Calu3 (cell line): ENCODE measurements around the gene SNRNP25. TPM values are rescaled to one million over a fixed set of nuclear protein-coding genes. Genes with fewer than 3 reads are reported as not detected.

Experiments used
- BruUV-seq: library from RNA; stranded (reverse); fragments of 400-500 nt; replicated peaks from 2 replicates; lab custom pipeline; 2021; lab: Mats Ljungman, UMichigan
- CTCF ChIA-PET: fragments of 300-600 bp; sonication (Branson Sonifier 250); formaldehyde crosslinking; loops from one replicate; lab custom pipeline; 2022; ENCODE audit warnings: antibody characterized with exemption; lab: Charles Lee
- DNase-seq: peaks from one replicate; pipeline ENCODE4 v3.0.0; 2022
- H3K27ac Mint-ChIP-seq: one replicate; pipeline ENCODE4 v1.8.0; 2022; ENCODE audit warnings: mixed read lengths; ENCODE audit not compliant: unreplicated experiment
- H3K27me3 Mint-ChIP-seq: one replicate; pipeline ENCODE4 v1.8.0; 2022; ENCODE audit warnings: mixed read lengths; ENCODE audit not compliant: unreplicated experiment
- H3K36me3 Mint-ChIP-seq: one replicate; pipeline ENCODE4 v1.8.0; 2022; ENCODE audit warnings: mild to moderate bottlenecking, moderate library complexity, mixed read lengths; ENCODE audit not compliant: insufficient read depth, unreplicated experiment
- H3K4me1 Mint-ChIP-seq: one replicate; pipeline ENCODE4 v1.8.0; 2022; ENCODE audit warnings: mild to moderate bottlenecking, low read depth, mixed read lengths; ENCODE audit not compliant: unreplicated experiment
- H3K4me3 Mint-ChIP-seq: one replicate; pipeline ENCODE4 v1.8.0; 2022; ENCODE audit warnings: mild to moderate bottlenecking, low read depth, moderate library complexity, mixed read lengths; ENCODE audit not compliant: unreplicated experiment
- H3K9me3 Mint-ChIP-seq: one replicate; pipeline ENCODE4 v1.8.0; 2022; ENCODE audit warnings: low read depth, mixed read lengths; ENCODE audit not compliant: unreplicated experiment
- CTCF ChIP-seq: fragments of 200-600 bp; IDR thresholded peaks from one replicate; pipeline ENCODE4 v1.8.0; 2022; ENCODE audit warnings: antibody characterized with exemption; ENCODE audit not compliant: unreplicated experiment
- intact Hi-C: fragments of 100-400 bp; cut with micrococcal nuclease; formaldehyde crosslinking; loops from one replicate; pipeline ENCODE4 v1.10.0; 2022; ENCODE audit not compliant: unreplicated experiment
- total RNA-seq: library from RNA; stranded (reverse); gene quantifications from 2 replicates; pipeline ENCODE4 v1.2.3, GENCODE V29; 2022

SNRNP25 gene
- total RNA-seq, 1 experiment from 2014 or later: 38.7 TPM

- H3K36me3 Mint-ChIP-seq: peaks cover 45% of the 10 kb centered on the region
- BruUV-seq: no TSS peak
- H3K4me1 Mint-ChIP-seq: peaks cover 32% of the 10 kb centered on the region
- no peak for DNase-seq
- CTCF ChIA-PET: interaction anchor here (0.8 to 2.2 kb wide), 6 partner anchors 9 to 282 kb away, joined by 3 to 13 read pairs (median 4); no protein-coding TSS in a partner anchor
- H3K27me3 Mint-ChIP-seq: no peaks in the 10 kb centered on the region
- peak overlapping the region; percentile 83 for H3K4me3 Mint-ChIP-seq
- TF ChIP-seq CTCF: no peak
- H3K27ac Mint-ChIP-seq: peak overlapping the region; percentile 92
- no peaks in the 10 kb centered on the region for H3K9me3 Mint-ChIP-seq
- intact Hi-C loops: no loop called here
These were observed 17.5 kb downstream of the SNRNP25 start for GRCh38 chr16:71210-71539.

- no peak for TF ChIP-seq CTCF
- peak overlapping the region; percentile 83 for H3K4me3 Mint-ChIP-seq
- intact Hi-C loops: no loop called here
- H3K9me3 Mint-ChIP-seq: no peaks in the 10 kb centered on the region
- peaks cover 51% of the 10 kb centered on the region for H3K36me3 Mint-ChIP-seq
- H3K27ac Mint-ChIP-seq: peak overlapping the region; percentile 92
- H3K4me1 Mint-ChIP-seq: peaks cover 36% of the 10 kb centered on the region
- TSS peak; percentile 48 for BruUV-seq
- CTCF ChIA-PET: interaction anchor here (1.2 to 2.2 kb wide), 5 partner anchors 10 to 281 kb away, joined by 4 to 13 read pairs (median 4); no protein-coding TSS in a partner anchor
- peak; percentile 86 for DNase-seq
- no peaks in the 10 kb centered on the region for H3K27me3 Mint-ChIP-seq
These were observed 18.1 kb downstream of the SNRNP25 start for GRCh38 chr16:71540-72401.

- CTCF ChIA-PET: interaction anchor here (1.5 to 2.2 kb wide), 3 partner anchors 11 to 24 kb away, joined by 4 to 13 read pairs (median 9); no protein-coding TSS in a partner anchor
- intact Hi-C loops: no loop called here
These were observed 19.2 kb downstream of the SNRNP25 start, which contains the start of gene RHBDF1 for GRCh38 chr16:72561-73548. Gene RHBDF1, minus strand, starts transcription at chr16:72631. Its CDS starts 7,616 bp downstream, at chr16:65015.

More at GRCh38 chr16:72561-73548, 19.2 kb downstream of the SNRNP25 start, which contains the start of gene RHBDF1:
- Mint-ChIP-seq H3K9me3 (no peaks in the 10 kb centered on the region), H3K4me3 (peak within 1 kb of the TSS; percentile 83), H3K4me1 (peaks cover 40% of the 10 kb centered on the region), H3K27ac (peak within 1 kb of the TSS; percentile 92), H3K27me3 (no peaks in the 10 kb centered on the region), H3K36me3 (peaks cover 58% of the 10 kb centered on the region)
- DNase-seq: peak; percentile 82
- no peak for TF ChIP-seq CTCF
- BruUV-seq: no TSS peak
